HG03442 (cell line): ENCODE data around the gene ABI3.
"Not testable (repeated sequence)": the region's sequence is repeated elsewhere in the genome, so short reads cannot be mapped to it uniquely, and the experiment has no call there.

Source experiments
- ATAC-seq: cut with Tn5 transposase; IDR thresholded peaks from one replicate; pipeline ENCODE4 v1.9.1; 2021; ENCODE audit warnings: mild to moderate bottlenecking, moderate library complexity; ENCODE audit not compliant: unreplicated experiment

Gene ABI3

DNA sequence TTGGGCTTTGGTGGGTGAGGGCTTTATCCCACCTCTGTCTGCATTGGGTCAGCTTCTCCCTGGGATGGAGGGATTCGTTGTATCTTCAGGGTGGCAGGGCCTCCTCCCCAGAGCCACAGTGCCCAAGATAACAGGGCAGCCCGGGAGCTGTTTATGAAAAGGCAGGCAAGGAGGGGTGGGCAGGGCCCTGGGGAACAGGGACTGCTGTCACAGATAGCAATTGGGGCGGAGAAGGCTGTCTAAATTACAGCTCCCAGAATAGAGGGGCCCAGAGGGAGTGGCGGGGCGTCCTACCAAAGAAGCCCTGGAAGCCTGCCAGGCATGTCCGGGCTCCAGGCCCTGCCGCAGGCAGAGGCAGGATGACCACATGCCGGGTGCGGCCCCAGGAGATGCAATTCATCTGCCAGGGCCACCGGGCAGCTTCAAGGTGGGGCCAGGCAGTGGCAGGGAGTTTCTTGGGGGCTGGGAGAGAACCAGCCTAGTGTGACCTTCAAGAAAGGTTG lies 38.8 kb downstream of the ABI3 start:
- ATAC-seq, result no peak

DNA sequence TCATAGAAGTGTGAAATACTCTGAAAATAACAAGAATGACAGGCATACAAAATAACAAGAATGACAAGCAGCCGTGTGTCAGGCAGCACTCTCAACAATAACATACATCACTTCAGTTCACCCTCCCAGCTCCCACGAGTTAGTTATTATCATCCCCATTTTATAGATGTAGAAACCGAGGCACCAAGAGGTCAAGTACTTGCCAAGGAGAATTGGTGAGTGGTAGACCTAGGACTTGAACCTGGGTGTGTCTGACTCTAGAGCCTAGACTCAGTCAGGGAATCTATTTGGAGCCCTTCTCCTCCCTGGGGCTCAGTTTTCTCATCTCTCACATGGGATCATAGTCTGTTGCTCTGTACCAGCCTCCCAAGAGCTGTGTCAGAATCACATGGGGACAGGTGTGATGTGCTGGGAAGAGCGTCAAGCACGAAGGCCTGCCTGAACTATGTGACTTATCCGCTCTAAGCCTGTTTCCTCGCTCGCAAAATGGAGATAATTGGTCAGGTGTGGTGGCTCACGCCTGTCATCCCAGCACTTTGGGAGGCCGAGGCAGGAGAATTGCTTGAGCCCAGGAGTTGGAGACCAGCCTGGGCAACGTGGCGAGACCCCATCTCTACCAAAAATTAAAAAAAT lies 39.5 kb downstream of the ABI3 start:
- ATAC-seq, result no peak

GRCh38 chr17:49252148-49252695 lies 41.7 kb downstream of the ABI3 start:
- ATAC-seq, result no peak

DNA sequence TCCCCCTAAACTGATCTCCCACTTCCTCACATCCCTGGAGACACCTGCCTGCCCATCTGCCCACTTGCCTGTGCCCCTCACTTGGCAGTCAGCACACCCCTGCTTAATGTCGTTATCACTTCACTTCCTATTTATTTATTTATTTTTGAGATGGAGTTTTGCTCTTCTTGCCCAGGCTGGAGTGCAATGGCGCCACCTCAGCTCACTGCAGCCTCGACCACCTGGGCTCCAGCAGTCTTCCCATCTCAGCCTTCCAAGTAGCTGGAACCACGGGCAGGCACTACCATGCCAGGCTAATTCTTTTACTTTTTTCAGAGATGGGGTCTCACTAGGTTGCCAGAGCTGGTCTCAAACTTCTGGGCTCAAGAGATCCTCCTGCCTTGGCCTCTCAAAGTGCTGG lies 43.6 kb downstream of the ABI3 start:
- ATAC-seq, result no peak

GRCh38 chr17:49255125-49255524 lies 44.6 kb downstream of the ABI3 start:
- ATAC-seq, result no peak

- no peak for ATAC-seq
Measured at GRCh38 chr17:49258394-49258793, 47.9 kb downstream of the ABI3 start.

- ATAC-seq, result no peak
Measured at GRCh38 chr17:49259663-49260010, 49.1 kb downstream of the ABI3 start.

- no peak for ATAC-seq
Measured at GRCh38 chr17:49260011-49260816, 49.7 kb downstream of the ABI3 start.

- no peak for ATAC-seq
Measured at GRCh38 chr17:49260817-49261291, 50.3 kb downstream of the ABI3 start.

DNA sequence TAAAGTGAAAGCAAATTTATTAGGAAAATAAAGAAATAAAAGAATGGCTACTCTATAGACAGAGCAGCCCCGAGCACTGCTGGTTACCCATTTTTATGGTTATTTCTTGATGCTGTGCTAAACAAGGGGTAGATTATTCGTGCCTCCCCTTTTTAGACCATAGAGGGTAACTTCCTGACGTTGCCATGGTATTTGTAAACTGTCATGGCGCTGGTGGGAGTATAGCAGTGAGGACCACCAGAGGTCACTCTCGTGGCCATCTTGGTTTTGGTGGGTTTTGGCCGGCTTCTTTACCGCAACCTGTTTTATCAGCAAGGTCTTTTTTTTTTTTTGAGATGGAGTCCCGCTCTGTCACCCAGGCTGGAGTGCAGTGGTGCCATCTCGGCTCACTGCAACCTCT lies 51.0 kb downstream of the ABI3 start:
- ATAC-seq, result not testable (repeated sequence)

- no peak for ATAC-seq
Measured at GRCh38 chr17:49266233-49266632, 55.7 kb downstream of the ABI3 start.

DNA sequence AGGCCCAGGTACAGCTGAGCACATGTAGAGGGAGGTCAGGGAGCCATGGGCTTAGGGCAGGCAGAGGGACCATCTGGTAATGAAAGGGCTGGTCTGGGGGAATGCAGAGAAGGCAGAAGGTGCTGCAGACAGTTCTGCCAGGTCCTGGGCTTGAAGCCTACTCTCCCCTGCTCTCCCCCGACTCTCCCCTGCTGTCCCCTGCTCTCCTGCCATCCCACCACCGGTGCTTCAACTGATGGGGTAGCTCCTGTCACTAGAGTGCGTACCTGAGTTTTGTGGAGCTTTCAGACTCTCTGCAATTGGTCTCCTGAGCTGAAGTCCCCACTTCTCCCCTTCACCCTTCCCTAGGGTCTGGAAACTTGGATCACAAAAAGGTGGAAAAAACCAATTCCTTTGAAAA lies 57.4 kb downstream of the ABI3 start:
- no peak for ATAC-seq

DNA sequence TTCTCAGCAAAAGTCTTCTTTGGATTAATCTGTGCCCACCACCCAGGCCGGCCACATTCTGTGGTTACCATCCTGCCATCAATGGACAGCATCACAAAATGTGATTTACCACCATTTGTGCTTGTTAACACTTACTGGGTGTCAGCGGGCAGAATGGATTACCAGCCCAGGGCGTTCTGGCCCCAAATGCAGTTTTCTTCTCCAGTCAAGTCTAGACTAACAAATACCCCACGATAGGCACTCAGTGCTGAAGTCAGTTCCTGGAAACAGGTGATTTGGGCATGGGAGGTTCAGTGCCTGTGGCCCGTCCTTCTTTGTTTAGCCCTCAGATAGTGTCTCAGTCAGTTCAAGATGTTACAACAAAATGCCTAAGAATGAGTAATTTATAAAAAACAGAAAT lies 58.8 kb downstream of the ABI3 start:
- ATAC-seq, result no peak
